Adrenal gland (tissue), 5 donors: ENCODE results near the gene CEP63.

Source experiments
- CTCF ChIP-seq, 6 experiments: fragments of 450-650 bp in 4 of 6; fragments of 200-600 bp in 2 of 6; sonication (generic) in 1 of 6; IDR thresholded peaks; 1 replicate in 5 of 6; 2 replicates in 1 of 6; pipeline versions ENCODE4 v1.5.1 to v1.8.0; 2016 to 2021; ENCODE audit warnings: antibody characterized with exemption in 6 of 6, mild to moderate bottlenecking in 2 of 6, moderate library complexity in 1 of 6
- POLR2A ChIP-seq, 2 donors: fragments of 450-650 bp; IDR thresholded peaks; one replicate each; pipeline ENCODE4 v1.6.1; 2017; ENCODE audit warnings: antibody characterized with exemption in 2 of 2, mild to moderate bottlenecking in 2 of 2, moderate library complexity in 1 of 2
- donor health status: DM: no; HTN: no; CAD: no.

- TF ChIP-seq POLR2A (IDR thresholded peaks at IDR 0.05) (no peak), CTCF (IDR thresholded peaks at IDR 0.05) (no peak)
These were observed 50.9 kb downstream of the CEP63 start for GRCh38 chr3:134536781-134537180.
